A549 (cell line): ENCODE data around the gene IPPK. TPM values are rescaled to one million over a fixed set of nuclear protein-coding genes. Genes with fewer than 3 reads are reported as not detected.

Experiments
- ATAC-seq, 2 experiments: fragments of 200-7000 bp in 1 of 2; fragments of >200 bp in 1 of 2; cut with Nextera tagmentation in 1 of 2; cut with Tn5 transposase in 1 of 2; 3 replicates each; pipeline versions ENCODE4 v1.8.0 to v1.9.1; 2018 to 2020; ENCODE audit warnings: mild to moderate bottlenecking in 1 of 2, moderate library complexity in 1 of 2
- CTCF ChIA-PET: fragments of 300-600 bp; sonication (Branson Sonifier 250); formaldehyde crosslinking; extraction: SDS; loops from one replicate; lab custom pipeline; 2021; ENCODE audit warnings: antibody characterized with exemption, inconsistent platforms; lab: Yijun Ruan, JAX
- POLR2A ChIA-PET: fragments of 350-600 bp; formaldehyde crosslinking; extraction: SDS; loops from one replicate; lab custom pipeline; 2021; ENCODE audit warnings: antibody characterized with exemption, inconsistent platforms; lab: Yijun Ruan, JAX
- DNase-seq, 2 experiments: peaks; one replicate each; pipeline versions ENCODE4 v3.0.0 to v3.0.0-alpha.2; 2011 to 2016; ENCODE audit warnings: low read depth in 1 of 2, low spot score in 1 of 2
- FAIRE-seq: peaks from 2 replicates; lab custom pipeline; 2011; peaks lifted over from hg19 to GRCh38; lab: Jason Lieb, UNC
- H3K27ac ChIP-seq, 2 experiments: fragments of >200 bp; sonication (Bioruptor Twin); formaldehyde crosslinking; 3 replicates each; pipeline ENCODE4 v1.5.1; 2016 to 2017
- H3K4me1 ChIP-seq: fragments of >200 bp; sonication (Bioruptor Twin); formaldehyde crosslinking; 3 replicates; pipeline ENCODE4 v1.6.1; 2016
- H3K4me2 ChIP-seq: fragments of >200 bp; sonication (Bioruptor Twin); formaldehyde crosslinking; 3 replicates; pipeline ENCODE4 v1.6.1; 2016
- H3K4me3 ChIP-seq: fragments of >200 bp; sonication (Bioruptor Twin); formaldehyde crosslinking; 3 replicates; pipeline ENCODE4 v1.5.1; 2016
- H3K9me3 ChIP-seq: fragments of >200 bp; sonication (Bioruptor Twin); formaldehyde crosslinking; 3 replicates; pipeline ENCODE4 v1.6.1; 2016
- BHLHE40 ChIP-seq: IDR thresholded peaks from 2 replicates; pipeline ENCODE4 v1.6.1; 2012; ENCODE audit warnings: low read depth, low read length, inconsistent platforms
- CBX2 ChIP-seq: fragments of 200-600 bp; sonication (generic); IDR thresholded peaks from 2 replicates; pipeline ENCODE4 v1.6.1; 2016; ENCODE audit warnings: low read depth, mild to moderate bottlenecking, borderline replicate concordance
- CHD2 ChIP-seq: fragments of 150-350 bp; IDR thresholded peaks from 2 replicates; pipeline ENCODE4 v1.6.1; 2014; ENCODE audit warnings: low read length; ENCODE audit not compliant: partially characterized antibody
- EP300 ChIP-seq, 2 experiments: fragments of >200 bp; sonication (Bioruptor Twin); formaldehyde crosslinking; IDR thresholded peaks; 2 replicates in 1 of 2; 3 replicates in 1 of 2; pipeline ENCODE4 v1.6.1; 2016 to 2017
- GATA3 ChIP-seq: IDR thresholded peaks from 2 replicates; pipeline ENCODE4 v1.6.1; 2012; ENCODE audit warnings: borderline replicate concordance
- MAFK ChIP-seq: fragments of 450-650 bp; IDR thresholded peaks from 2 replicates; pipeline ENCODE4 v1.6.1; 2014; ENCODE audit not compliant: partially characterized antibody
- MAZ ChIP-seq: fragments of 150-350 bp; IDR thresholded peaks from 2 replicates; pipeline ENCODE4 v1.6.1; 2014; ENCODE audit warnings: antibody characterized with exemption, low read depth, low read length, borderline replicate concordance
- NR3C1 ChIP-seq: fragments of >200 bp; sonication (Bioruptor Twin); formaldehyde crosslinking; IDR thresholded peaks from 3 replicates; pipeline ENCODE4 v1.6.1; 2017
- RNF2 ChIP-seq: fragments of 200-600 bp; sonication (generic); IDR thresholded peaks from 2 replicates; pipeline ENCODE4 v1.6.1; 2016; ENCODE audit warnings: low read depth, mild to moderate bottlenecking, antibody characterized with exemption, moderate library complexity, borderline replicate concordance
- SMC3 ChIP-seq: fragments of >200 bp; sonication (Bioruptor Twin); formaldehyde crosslinking; IDR thresholded peaks from 3 replicates; pipeline ENCODE4 v1.6.1; 2018; ENCODE audit warnings: inconsistent platforms
- ZC3H11A ChIP-seq: fragments of 450-650 bp; IDR thresholded peaks from 2 replicates; pipeline ENCODE4 v1.6.1; 2014; ENCODE audit warnings: antibody characterized with exemption, mild to moderate bottlenecking
- WGBS: methylation state at CpG from one replicate; pipeline ENCODE4 v1.1.6; 2017; ENCODE audit errors: missing lambda C conversion rate; 5-methylcytosine and 5-hydroxymethylcytosine counted together
- polyA plus RNA-seq, 4 experiments: library from polyadenylated mRNA; depleted of rRNA in 3 of 4; stranded (reverse); fragments of >200 nt; fragmentation: RNase III in 1 of 4; extraction: RNeasy Plus Mini Kit Qiagen cat#74134 plus additional on column Dnase treatment in 1 of 4; gene quantifications; 2 replicates in 3 of 4; 3 replicates in 1 of 4; pipeline ENCODE4 v1.2.3, GENCODE V29; 2011 to 2017
- TF ChIP-seq, protein P1 (sequence below): fragments of >200 bp; sonication (Bioruptor Twin); formaldehyde crosslinking; IDR thresholded peaks from 3 replicates; pipeline ENCODE4 v1.6.1; 2016
- TF ChIP-seq, protein P2 (sequence below): fragments of 250-450 bp; sonication (Bioruptor Pico); IDR thresholded peaks from 2 replicates; pipeline ENCODE4 v1.5.0; 2020; ENCODE audit warnings: low read depth, mild to moderate bottlenecking, moderate library complexity
- TF ChIP-seq, protein P3 (sequence below): fragments of 250-450 bp; sonication (Bioruptor Pico); IDR thresholded peaks from 2 replicates; pipeline ENCODE4 v1.5.0; 2021; ENCODE audit warnings: mild to moderate bottlenecking, moderate library complexity, borderline replicate concordance

IPPK gene
- polyA plus RNA-seq, 2 of the 4 experiments (the other 2 are of a cell fraction), result 12.2 to 20.0 TPM

DNA sequence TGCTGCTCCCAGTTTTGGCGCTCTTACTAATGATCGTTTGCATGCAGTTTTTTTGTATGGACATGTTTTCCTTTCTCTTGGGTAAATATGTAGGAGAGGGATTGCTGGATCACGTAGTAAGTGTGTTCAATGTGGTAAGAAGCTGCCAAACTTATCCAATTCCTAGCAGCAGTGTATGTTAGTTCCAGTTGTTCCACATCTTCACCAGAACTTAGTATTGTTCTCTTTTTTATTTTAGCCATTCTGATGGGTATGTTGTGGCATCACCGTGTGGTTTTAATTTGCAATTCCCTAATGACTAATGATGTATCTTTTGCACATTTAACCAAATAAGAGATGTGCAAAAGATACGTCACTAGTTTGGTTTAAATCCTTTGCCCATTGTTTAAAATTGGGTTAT lies 65.9 kb downstream of the IPPK start:
- FAIRE-seq (no peak), ATAC-seq (no peak), DNase-seq (no peak)
- CTCF ChIA-PET, result interaction anchor here (0.6 to 1.0 kb wide), 2 partner anchors 11 to 49 kb away, joined by 3 to 4 read pairs; no protein-coding TSS in a partner anchor
- Histone ChIP-seq H3K4me3 (no peak overlapping the region), H3K4me2 (no peak overlapping the region), H3K9me3 (no peaks in the 10 kb centered on the region), H3K27ac (no peak overlapping the region), H3K4me1 (no peaks in the 10 kb centered on the region)
- 92% methylated on average over 5 of the region's 5 CpGs for WGBS
- TF ChIP-seq, protein P1, sequence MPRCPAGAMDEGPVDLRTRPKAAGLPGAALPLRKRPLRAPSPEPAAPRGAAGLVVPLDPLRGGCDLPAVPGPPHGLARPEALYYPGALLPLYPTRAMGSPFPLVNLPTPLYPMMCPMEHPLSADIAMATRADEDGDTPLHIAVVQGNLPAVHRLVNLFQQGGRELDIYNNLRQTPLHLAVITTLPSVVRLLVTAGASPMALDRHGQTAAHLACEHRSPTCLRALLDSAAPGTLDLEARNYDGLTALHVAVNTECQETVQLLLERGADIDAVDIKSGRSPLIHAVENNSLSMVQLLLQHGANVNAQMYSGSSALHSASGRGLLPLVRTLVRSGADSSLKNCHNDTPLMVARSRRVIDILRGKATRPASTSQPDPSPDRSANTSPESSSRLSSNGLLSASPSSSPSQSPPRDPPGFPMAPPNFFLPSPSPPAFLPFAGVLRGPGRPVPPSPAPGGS, result no peak
- POLR2A ChIA-PET, result no interaction called here

DNA sequence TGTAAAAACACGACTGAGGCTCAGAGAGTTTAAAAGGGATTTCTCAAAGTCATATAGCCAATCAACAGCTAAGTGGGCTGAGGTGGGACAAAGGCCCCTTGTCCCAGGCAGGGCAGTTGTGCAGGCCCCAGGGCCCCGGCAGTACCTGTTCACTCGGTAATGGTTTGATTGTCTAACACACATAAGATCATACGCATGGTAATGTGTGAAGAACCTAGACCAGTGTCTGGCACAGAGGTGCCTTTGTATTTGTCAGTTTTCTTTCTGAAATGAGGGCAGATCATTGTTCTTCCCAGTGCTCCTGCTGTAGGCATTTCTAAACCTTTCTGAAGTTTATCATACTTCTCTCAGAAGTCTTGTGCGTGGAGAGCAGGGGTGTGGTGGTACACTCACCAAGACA lies 66.8 kb downstream of the IPPK start:
- TF ChIP-seq, protein P2, sequence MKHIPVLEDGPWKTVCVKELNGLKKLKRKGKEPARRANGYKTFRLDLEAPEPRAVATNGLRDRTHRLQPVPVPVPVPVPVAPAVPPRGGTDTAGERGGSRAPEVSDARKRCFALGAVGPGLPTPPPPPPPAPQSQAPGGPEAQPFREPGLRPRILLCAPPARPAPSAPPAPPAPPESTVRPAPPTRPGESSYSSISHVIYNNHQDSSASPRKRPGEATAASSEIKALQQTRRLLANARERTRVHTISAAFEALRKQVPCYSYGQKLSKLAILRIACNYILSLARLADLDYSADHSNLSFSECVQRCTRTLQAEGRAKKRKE (CRISPR knock-in tag), result no peak
- TF ChIP-seq EP300 (IDR thresholded peaks at IDR 0.05), result no peak
- TF ChIP-seq CHD2, result no peak
- no peak for TF ChIP-seq RNF2
- TF ChIP-seq MAZ, result no peak
- no peak for TF ChIP-seq BHLHE40
- no peak for TF ChIP-seq MAFK
- TF ChIP-seq, protein P1, result no peak
- no peak for TF ChIP-seq SMC3
- no peak for TF ChIP-seq ZC3H11A
- TF ChIP-seq GATA3, result no peak
- TF ChIP-seq, protein P3, sequence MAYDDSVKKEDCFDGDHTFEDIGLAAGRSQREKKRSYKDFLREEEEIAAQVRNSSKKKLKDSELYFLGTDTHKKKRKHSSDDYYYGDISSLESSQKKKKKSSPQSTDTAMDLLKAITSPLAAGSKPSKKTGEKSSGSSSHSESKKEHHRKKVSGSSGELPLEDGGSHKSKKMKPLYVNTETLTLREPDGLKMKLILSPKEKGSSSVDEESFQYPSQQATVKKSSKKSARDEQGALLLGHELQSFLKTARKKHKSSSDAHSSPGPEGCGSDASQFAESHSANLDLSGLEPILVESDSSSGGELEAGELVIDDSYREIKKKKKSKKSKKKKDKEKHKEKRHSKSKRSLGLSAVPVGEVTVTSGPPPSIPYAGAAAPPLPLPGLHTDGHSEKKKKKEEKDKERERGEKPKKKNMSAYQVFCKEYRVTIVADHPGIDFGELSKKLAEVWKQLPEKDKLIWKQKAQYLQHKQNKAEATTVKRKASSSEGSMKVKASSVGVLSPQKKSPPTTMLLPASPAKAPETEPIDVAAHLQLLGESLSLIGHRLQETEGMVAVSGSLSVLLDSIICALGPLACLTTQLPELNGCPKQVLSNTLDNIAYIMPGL (CRISPR knock-in tag), result no peak
- FAIRE-seq (no peak), DNase-seq (no peak), ATAC-seq (no peak)
- Histone ChIP-seq H3K4me3 (no peak overlapping the region), H3K9me3 (no peaks in the 10 kb centered on the region), H3K4me1 (no peaks in the 10 kb centered on the region), H3K27ac (no peak overlapping the region), H3K4me2 (no peak overlapping the region)
- WGBS, result 89% methylated on average over 5 of the region's 5 CpGs
- ChIA-PET POLR2A (no interaction called here), CTCF (interaction anchor here (0.6 kb wide), 1 partner anchor 48 kb away, joined by 4 read pairs; no protein-coding TSS in a partner anchor)

DNA sequence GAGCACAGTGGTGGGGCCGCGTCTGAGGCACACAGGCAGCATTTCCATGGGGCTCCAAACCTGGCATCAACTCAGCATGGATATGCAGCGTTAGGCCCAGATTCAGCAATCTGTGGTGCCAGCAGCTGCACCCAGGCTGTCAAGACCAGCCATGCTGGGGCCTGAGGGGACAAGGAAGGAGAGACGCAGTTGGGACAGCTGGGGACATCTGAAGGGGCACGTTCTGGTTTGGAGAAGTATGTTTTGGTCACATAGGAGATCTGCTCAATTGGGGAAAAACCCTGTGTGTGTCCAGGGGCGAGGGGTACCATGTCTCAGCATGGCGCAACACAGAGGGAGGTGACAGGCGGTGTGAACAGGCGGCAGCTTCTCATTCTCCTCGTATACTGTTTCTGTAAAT lies 67.5 kb downstream of the IPPK start:
- FAIRE-seq (no peak), ATAC-seq (no peak), DNase-seq (no peak)
- POLR2A ChIA-PET, result no interaction called here
- CTCF ChIA-PET, result interaction anchor here (1.0 to 1.4 kb wide), 2 partner anchors 12 to 163 kb away, joined by 3 read pairs; no protein-coding TSS in a partner anchor
- Histone ChIP-seq H3K4me1 (no peaks in the 10 kb centered on the region), H3K4me3 (no peak overlapping the region), H3K4me2 (no peak overlapping the region), H3K27ac (no peak overlapping the region), H3K9me3 (no peaks in the 10 kb centered on the region)
- 88% methylated on average over 10 of the region's 10 CpGs for WGBS
- no peak for TF ChIP-seq BHLHE40
- no peak for TF ChIP-seq CBX2
- no peak for TF ChIP-seq NR3C1
